ENCODE measurements around the gene LIPK.
"Not testable (repeated sequence)": the region's sequence is repeated elsewhere in the genome, so short reads cannot be mapped to it uniquely, and the experiment has no call there.

LIPK gene

DNA sequence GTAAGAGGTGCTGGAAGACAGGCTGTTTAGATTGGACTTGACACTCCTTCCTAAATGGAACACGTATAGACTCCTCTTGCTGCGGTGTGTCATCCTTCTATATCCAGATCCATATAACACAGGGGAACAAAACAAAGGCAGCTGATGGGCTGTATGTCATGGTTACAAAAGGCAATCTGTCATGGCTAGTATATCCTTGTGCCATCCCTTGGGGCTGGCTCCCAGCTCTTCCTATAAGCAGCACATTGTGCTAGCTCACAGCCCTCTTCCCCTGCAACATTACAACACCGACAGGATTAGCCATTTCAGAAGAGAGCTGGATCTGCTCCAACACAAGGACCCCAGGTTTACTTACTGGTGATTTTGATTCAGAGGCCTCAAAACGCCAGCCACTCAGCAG is 15.3 kb downstream of the LIPK start:
- Histone ChIP-seq H3K4me1 (ENCODE audit: control insufficient read depth, insufficient read depth, low read length, poor library complexity, severe bottlenecking) (no peaks in the 10 kb centered on the region), H3K36me3 (ENCODE audit: control insufficient read depth, insufficient read depth, low read length) (no peaks in the 10 kb centered on the region), H3K4me3 (ENCODE audit: extremely low read depth, insufficient read depth, low read length, poor library complexity, severe bottlenecking) (no peak overlapping the region), H3K27ac (ENCODE audit: low read depth, low read length, severe bottlenecking) (no peak overlapping the region), H3K9me3 (ENCODE audit: control insufficient read depth, low read length) (no peaks in the 10 kb centered on the region)
- 81 to 89% methylated on average over 1 to 2 of the region's 4 CpGs for WGBS, 2 experiments (ENCODE audit: insufficient coverage in 2 of 2)

DNA sequence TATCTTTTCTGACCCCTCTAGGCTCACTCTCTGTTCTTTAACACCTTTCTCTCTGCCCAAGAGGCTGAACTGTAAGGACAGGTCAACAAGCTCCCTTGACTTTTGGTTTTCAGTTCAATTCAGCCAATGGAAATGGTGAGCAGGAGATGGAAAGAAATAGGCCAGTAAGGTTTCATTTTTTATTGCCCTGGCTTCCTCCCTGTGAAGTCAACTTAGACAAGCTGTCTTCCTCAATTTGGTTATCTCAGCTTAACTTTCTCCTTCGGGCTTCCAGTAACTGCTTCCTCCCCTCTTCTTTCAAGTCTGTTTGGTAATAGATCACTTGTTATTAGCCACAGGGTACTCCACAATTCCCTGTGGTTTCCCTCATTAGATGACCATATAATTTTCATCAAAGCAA is 19.7 kb downstream of the LIPK start:
- Histone ChIP-seq H3K4me1 (ENCODE audit: control insufficient read depth, insufficient read depth, low read length, poor library complexity, severe bottlenecking) (no peaks in the 10 kb centered on the region), H3K27ac (ENCODE audit: low read depth, low read length, severe bottlenecking) (no peak overlapping the region), H3K4me3 (ENCODE audit: extremely low read depth, insufficient read depth, low read length, poor library complexity, severe bottlenecking) (no peak overlapping the region), H3K9me3 (ENCODE audit: control insufficient read depth, low read length) (no peaks in the 10 kb centered on the region), H3K36me3 (ENCODE audit: control insufficient read depth, insufficient read depth, low read length) (no peaks in the 10 kb centered on the region)
- 50 to 100% methylated on average over 1 of the region's 1 CpG for WGBS, 2 experiments (ENCODE audit: insufficient coverage in 2 of 2)

DNA sequence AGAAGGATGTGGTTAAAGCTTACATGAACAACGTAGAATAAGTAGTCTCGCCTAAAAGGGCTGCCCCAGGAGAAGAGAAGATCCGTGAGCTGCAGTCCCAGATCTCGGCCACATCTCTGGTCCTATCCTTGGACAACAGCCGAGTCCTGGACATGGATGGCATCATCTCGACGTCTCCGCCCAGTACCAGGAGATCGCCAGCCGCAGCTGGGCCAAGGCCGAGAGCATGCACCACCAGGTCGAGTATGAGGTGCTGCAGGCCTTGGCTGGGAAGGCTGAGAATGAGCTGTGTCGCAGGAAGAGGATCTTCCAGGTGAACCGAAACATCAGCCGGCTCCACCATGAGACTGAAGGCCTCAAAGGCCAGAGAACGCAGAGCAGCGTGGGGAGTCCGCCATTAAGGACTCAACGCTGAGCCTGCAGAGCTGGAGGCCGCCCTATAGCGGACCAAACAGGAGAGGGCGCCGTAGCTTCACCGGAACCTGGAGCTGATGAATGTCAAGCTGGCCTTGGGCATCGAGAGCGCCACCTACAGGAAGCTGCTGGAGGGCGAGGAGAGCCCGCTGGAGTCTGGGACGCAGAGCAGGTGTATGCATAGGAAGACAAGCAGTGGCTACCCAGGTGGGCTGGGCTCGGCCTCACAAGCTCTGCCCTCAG is 22.2 kb downstream of the LIPK start:
- 78 to 84% methylated on average over 30 of the region's 30 CpGs for WGBS, 2 experiments (ENCODE audit: insufficient coverage in 2 of 2)
- no peak overlapping the region for H3K4me3 ChIP-seq (ENCODE audit: extremely low read depth, insufficient read depth, low read length, poor library complexity, severe bottlenecking)
- H3K27ac ChIP-seq (ENCODE audit: low read depth, low read length, severe bottlenecking), result no peak overlapping the region

GRCh38 chr10:88730864-88731263 is 24.8 kb downstream of the LIPK start:
- no peak overlapping the region for H3K4me3 ChIP-seq (ENCODE audit: extremely low read depth, insufficient read depth, low read length, poor library complexity, severe bottlenecking)
- H3K9me3 ChIP-seq (ENCODE audit: control insufficient read depth, low read length), result no peaks in the 10 kb centered on the region
- no peaks in the 10 kb centered on the region for H3K4me1 ChIP-seq (ENCODE audit: control insufficient read depth, insufficient read depth, low read length, poor library complexity, severe bottlenecking)
- no peaks in the 10 kb centered on the region for H3K36me3 ChIP-seq (ENCODE audit: control insufficient read depth, insufficient read depth, low read length)
- 76 to 86% methylated on average over 2 to 3 of the region's 4 CpGs for WGBS, 2 experiments (ENCODE audit: insufficient coverage in 2 of 2)
- no peak overlapping the region for H3K27ac ChIP-seq (ENCODE audit: low read depth, low read length, severe bottlenecking)

More for the DNA sequence above, 22.2 kb downstream of the LIPK start:
- Histone ChIP-seq H3K9me3 (ENCODE audit: control insufficient read depth, low read length) (no peaks in the 10 kb centered on the region), H3K4me1 (ENCODE audit: control insufficient read depth, insufficient read depth, low read length, poor library complexity, severe bottlenecking) (no peaks in the 10 kb centered on the region), H3K36me3 (ENCODE audit: control insufficient read depth, insufficient read depth, low read length) (no peaks in the 10 kb centered on the region)

- no peak overlapping the region for H3K4me3 ChIP-seq (ENCODE audit: extremely low read depth, insufficient read depth, low read length, poor library complexity, severe bottlenecking)
- 58 to 79% methylated on average over 4 to 6 of the region's 6 CpGs for WGBS, 2 experiments (ENCODE audit: insufficient coverage in 2 of 2)
- no peaks in the 10 kb centered on the region for H3K36me3 ChIP-seq (ENCODE audit: control insufficient read depth, insufficient read depth, low read length)
- no peaks in the 10 kb centered on the region for H3K9me3 ChIP-seq (ENCODE audit: control insufficient read depth, low read length)
- H3K27ac ChIP-seq (ENCODE audit: low read depth, low read length, severe bottlenecking), result no peak overlapping the region
- H3K4me1 ChIP-seq (ENCODE audit: control insufficient read depth, insufficient read depth, low read length, poor library complexity, severe bottlenecking), result no peaks in the 10 kb centered on the region
Measured at GRCh38 chr10:88731296-88731695, 25.2 kb downstream of the LIPK start.

DNA sequence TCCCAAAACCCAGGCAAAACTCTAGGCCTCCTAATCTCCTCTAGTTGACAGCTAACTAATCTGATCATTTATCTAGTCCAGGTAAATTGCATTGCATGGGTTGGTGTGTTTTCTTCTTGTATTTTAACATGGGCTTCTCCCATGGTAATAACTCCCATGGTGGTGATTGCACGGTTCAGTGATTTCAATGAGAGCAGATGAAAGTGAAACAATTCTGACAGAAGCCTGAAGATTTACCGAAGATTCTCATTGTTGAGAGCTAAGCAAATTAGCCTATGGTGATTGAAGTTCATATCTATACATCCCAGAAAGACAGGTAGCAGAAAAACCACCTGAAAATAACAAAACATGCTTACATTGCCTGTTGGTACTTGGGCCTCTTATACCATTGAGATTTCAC is 27.2 kb downstream of the LIPK start:
- no peak overlapping the region for H3K4me3 ChIP-seq (ENCODE audit: extremely low read depth, insufficient read depth, low read length, poor library complexity, severe bottlenecking)
- WGBS, 2 experiments (ENCODE audit: insufficient coverage in 2 of 2), result 100% methylated on average over 1 of the region's 2 CpGs
- no peaks in the 10 kb centered on the region for H3K4me1 ChIP-seq (ENCODE audit: control insufficient read depth, insufficient read depth, low read length, poor library complexity, severe bottlenecking)
- no peaks in the 10 kb centered on the region for H3K9me3 ChIP-seq (ENCODE audit: control insufficient read depth, low read length)
- H3K36me3 ChIP-seq (ENCODE audit: control insufficient read depth, insufficient read depth, low read length), result no peaks in the 10 kb centered on the region
- no peak overlapping the region for H3K27ac ChIP-seq (ENCODE audit: low read depth, low read length, severe bottlenecking)

GRCh38 chr10:88735661-88736060 is 29.6 kb downstream of the LIPK start:
- no peaks in the 10 kb centered on the region for H3K36me3 ChIP-seq (ENCODE audit: control insufficient read depth, insufficient read depth, low read length)
- no peak overlapping the region for H3K27ac ChIP-seq (ENCODE audit: low read depth, low read length, severe bottlenecking)
- no CpG with 5 or more reads among the region's 1 CpG for WGBS, 2 experiments (ENCODE audit: insufficient coverage in 2 of 2)
- no peaks in the 10 kb centered on the region for H3K9me3 ChIP-seq (ENCODE audit: control insufficient read depth, low read length)
- H3K4me3 ChIP-seq (ENCODE audit: extremely low read depth, insufficient read depth, low read length, poor library complexity, severe bottlenecking), result no peak overlapping the region
- no peaks in the 10 kb centered on the region for H3K4me1 ChIP-seq (ENCODE audit: control insufficient read depth, insufficient read depth, low read length, poor library complexity, severe bottlenecking)

GRCh38 chr10:88741921-88742320 is 35.9 kb downstream of the LIPK start:
- H3K4me1 ChIP-seq (ENCODE audit: control insufficient read depth, insufficient read depth, low read length, poor library complexity, severe bottlenecking); H3K36me3 ChIP-seq (ENCODE audit: control insufficient read depth, insufficient read depth, low read length); H3K27ac ChIP-seq (ENCODE audit: low read depth, low read length, severe bottlenecking); H3K4me3 ChIP-seq (ENCODE audit: extremely low read depth, insufficient read depth, low read length, poor library complexity, severe bottlenecking); H3K9me3 ChIP-seq (ENCODE audit: control insufficient read depth, low read length): not testable (repeated sequence)
- WGBS, 2 experiments (ENCODE audit: insufficient coverage in 2 of 2), result no CpG with 5 or more reads among the region's 5 CpGs

GRCh38 chr10:88742448-88742847 is 36.4 kb downstream of the LIPK start:
- Histone ChIP-seq H3K27ac (ENCODE audit: low read depth, low read length, severe bottlenecking) (no peak overlapping the region), H3K9me3 (ENCODE audit: control insufficient read depth, low read length) (no peaks in the 10 kb centered on the region), H3K4me3 (ENCODE audit: extremely low read depth, insufficient read depth, low read length, poor library complexity, severe bottlenecking) (no peak overlapping the region), H3K36me3 (ENCODE audit: control insufficient read depth, insufficient read depth, low read length) (no peaks in the 10 kb centered on the region), H3K4me1 (ENCODE audit: control insufficient read depth, insufficient read depth, low read length, poor library complexity, severe bottlenecking) (no peaks in the 10 kb centered on the region)
- no CpG with 5 or more reads among the region's 1 CpG for WGBS, 2 experiments (ENCODE audit: insufficient coverage in 2 of 2)

DNA sequence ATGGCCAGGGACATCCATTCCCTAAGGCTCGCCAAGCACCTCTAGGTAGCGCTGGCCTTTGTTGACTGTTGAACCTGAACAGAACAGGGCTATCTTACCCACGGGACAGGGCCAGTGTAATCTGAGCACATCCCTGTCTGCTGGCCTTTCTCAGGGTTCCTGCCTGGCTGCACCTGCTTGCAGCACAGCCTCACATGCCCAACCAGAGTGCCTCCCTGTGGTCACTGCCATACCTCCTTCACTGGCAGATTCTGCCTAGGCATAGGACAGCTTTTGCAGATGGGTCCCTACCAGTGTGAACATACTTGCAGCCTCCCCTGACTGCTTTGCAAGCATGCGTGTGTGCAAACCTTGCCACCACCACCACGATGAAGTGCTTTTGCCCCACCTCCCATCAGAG is 38.0 kb downstream of the LIPK start:
- H3K36me3 ChIP-seq (ENCODE audit: control insufficient read depth, insufficient read depth, low read length), result no peaks in the 10 kb centered on the region
- H3K27ac ChIP-seq (ENCODE audit: low read depth, low read length, severe bottlenecking), result no peak overlapping the region
- 66 to 83% methylated on average over 3 of the region's 5 CpGs for WGBS, 2 experiments (ENCODE audit: insufficient coverage in 2 of 2)
- no peaks in the 10 kb centered on the region for H3K4me1 ChIP-seq (ENCODE audit: control insufficient read depth, insufficient read depth, low read length, poor library complexity, severe bottlenecking)
- H3K4me3 ChIP-seq (ENCODE audit: extremely low read depth, insufficient read depth, low read length, poor library complexity, severe bottlenecking), result no peak overlapping the region
- no peaks in the 10 kb centered on the region for H3K9me3 ChIP-seq (ENCODE audit: control insufficient read depth, low read length)

- 88% methylated on average over 1 of the region's 1 CpG; no CpG with 5 or more reads in 1 of the 2 experiments for WGBS, 2 experiments (ENCODE audit: insufficient coverage in 2 of 2)
- H3K4me1 ChIP-seq (ENCODE audit: control insufficient read depth, insufficient read depth, low read length, poor library complexity, severe bottlenecking), result no peaks in the 10 kb centered on the region
- no peak overlapping the region for H3K4me3 ChIP-seq (ENCODE audit: extremely low read depth, insufficient read depth, low read length, poor library complexity, severe bottlenecking)
- no peak overlapping the region for H3K27ac ChIP-seq (ENCODE audit: low read depth, low read length, severe bottlenecking)
- H3K36me3 ChIP-seq (ENCODE audit: control insufficient read depth, insufficient read depth, low read length), result no peaks in the 10 kb centered on the region
- H3K9me3 ChIP-seq (ENCODE audit: control insufficient read depth, low read length), result peaks cover 3% of the 10 kb centered on the region
Measured at GRCh38 chr10:88745633-88746032, 39.6 kb downstream of the LIPK start.

Measured in mesodermal cell (in vitro differentiated cells).